Activated CD8-positive, alpha-beta memory T cell treated with anti-CD3 and anti-CD28 coated beads, Interleukin-2, amount 10 ng/mL, durations not matched to agents 7 days and 5 days (primary cell): Measurements from ENCODE around the gene ZFR2. TPM values are rescaled to one million over a fixed set of nuclear protein-coding genes. Genes with fewer than 3 reads are reported as not detected.

Source experiments
- ATAC-seq: fragments of 150-1000 bp; cut with Tn5 transposase; one replicate; pipeline ENCODE4 v1.10.0; 2021; ENCODE audit warnings: moderate library complexity
- CTCF ChIA-PET: fragments of 350-600 bp; sonication (Branson Sonifier 250); formaldehyde crosslinking; loops from one replicate; lab custom pipeline; 2021; ENCODE audit warnings: antibody characterized with exemption; lab: Charles Lee
- DNase-seq: peaks from one replicate; pipeline ENCODE4 v3.0.0-alpha.2; 2020
- H3K27ac Mint-ChIP-seq: one replicate; pipeline ENCODE4 v1.8.0; 2021; ENCODE audit warnings: mild to moderate bottlenecking, mixed read lengths
- H3K27me3 Mint-ChIP-seq: one replicate; pipeline ENCODE4 v1.8.0; 2021; ENCODE audit warnings: mixed read lengths
- H3K36me3 Mint-ChIP-seq: one replicate; pipeline ENCODE4 v1.8.0; 2021; ENCODE audit warnings: mild to moderate bottlenecking, mixed read lengths
- H3K4me1 Mint-ChIP-seq: one replicate; pipeline ENCODE4 v1.8.0; 2021; ENCODE audit warnings: mixed read lengths
- H3K4me3 Mint-ChIP-seq: one replicate; pipeline ENCODE4 v1.8.0; 2021; ENCODE audit warnings: mild to moderate bottlenecking, moderate library complexity, mixed read lengths
- H3K9me3 Mint-ChIP-seq: one replicate; pipeline ENCODE4 v1.8.0; 2022; ENCODE audit warnings: low read depth, mixed read lengths
- total RNA-seq, 2 experiments: library from RNA; stranded (reverse); gene quantifications; one replicate each; pipeline ENCODE4 v1.2.3, GENCODE V29; 2021

The ZFR2 gene
- total RNA-seq, 2 experiments from 2014 or later: 0.26 TPM

DNA sequence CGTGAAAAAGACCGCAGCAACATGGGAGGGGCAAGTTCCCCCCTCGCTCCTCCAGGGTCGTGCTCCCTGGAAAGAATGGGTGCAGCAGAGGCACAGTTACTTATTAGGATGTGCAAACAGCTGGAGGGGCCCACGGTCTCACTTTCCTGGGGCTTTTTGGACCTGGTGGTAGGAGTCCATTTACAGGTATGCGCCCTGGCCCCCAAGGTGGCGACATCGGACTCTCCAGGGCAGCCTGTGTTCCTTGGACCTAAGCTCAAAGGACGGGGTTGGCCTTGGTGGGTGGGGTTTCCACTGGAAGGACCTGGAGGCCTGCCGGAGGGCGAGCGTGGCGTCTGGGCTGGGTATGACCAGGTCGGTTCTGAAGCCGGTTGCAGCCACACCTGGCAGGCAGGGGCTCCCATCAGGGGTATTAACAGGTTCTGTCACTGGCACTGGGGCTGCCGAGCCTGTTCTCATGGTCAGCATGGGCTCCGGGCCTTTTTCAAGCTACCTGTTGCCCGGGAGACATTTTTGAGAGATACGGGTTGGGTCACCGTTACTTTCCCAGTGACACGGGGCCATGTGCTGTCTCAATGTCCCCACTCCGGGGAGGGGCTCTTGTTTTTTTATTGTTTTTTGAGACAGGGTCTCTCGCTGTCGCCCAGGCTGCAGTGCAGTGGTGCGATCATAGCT lies 5.9 kb downstream of the ZFR2 start:
- Mint-ChIP-seq H3K4me3 (no peak overlapping the region), H3K9me3 (no peaks in the 10 kb centered on the region), H3K27me3 (peaks cover 29% of the 10 kb centered on the region), H3K4me1 (no peaks in the 10 kb centered on the region), H3K36me3 (no peaks in the 10 kb centered on the region), H3K27ac (no peak overlapping the region)
- no peak for DNase-seq
- no peak for ATAC-seq
- CTCF ChIA-PET: no interaction called here

DNA sequence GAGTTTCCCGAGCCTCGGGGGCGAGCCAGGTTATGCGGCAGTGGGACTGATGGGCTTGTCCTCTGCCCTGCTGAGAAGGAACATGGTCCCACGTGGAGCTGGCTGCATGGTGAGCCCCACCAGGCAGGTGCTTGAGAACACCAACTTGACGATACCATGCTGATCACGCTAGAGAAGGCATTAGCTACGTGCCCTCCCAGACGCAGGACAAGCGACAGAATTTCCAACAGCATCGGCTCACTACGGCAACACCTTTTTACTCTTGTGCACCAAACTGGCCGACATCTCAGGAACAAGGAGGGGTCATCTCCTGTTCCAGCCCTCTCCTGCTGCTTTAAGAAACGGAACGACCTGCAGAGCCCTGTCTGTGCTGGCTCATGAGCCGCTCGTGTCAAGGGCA lies 8.3 kb downstream of the ZFR2 start:
- H3K4me1 Mint-ChIP-seq: no peaks in the 10 kb centered on the region
- H3K27ac Mint-ChIP-seq: no peak overlapping the region
- no peaks in the 10 kb centered on the region for H3K9me3 Mint-ChIP-seq
- CTCF ChIA-PET: interaction anchor here (1.0 kb wide), 1 partner anchor 11 kb away, joined by 4 read pairs; no protein-coding TSS in a partner anchor
- peaks cover 4% of the 10 kb centered on the region for H3K27me3 Mint-ChIP-seq
- no peak overlapping the region for H3K4me3 Mint-ChIP-seq
- DNase-seq (no peak), ATAC-seq (no peak)
- no peaks in the 10 kb centered on the region for H3K36me3 Mint-ChIP-seq

DNA sequence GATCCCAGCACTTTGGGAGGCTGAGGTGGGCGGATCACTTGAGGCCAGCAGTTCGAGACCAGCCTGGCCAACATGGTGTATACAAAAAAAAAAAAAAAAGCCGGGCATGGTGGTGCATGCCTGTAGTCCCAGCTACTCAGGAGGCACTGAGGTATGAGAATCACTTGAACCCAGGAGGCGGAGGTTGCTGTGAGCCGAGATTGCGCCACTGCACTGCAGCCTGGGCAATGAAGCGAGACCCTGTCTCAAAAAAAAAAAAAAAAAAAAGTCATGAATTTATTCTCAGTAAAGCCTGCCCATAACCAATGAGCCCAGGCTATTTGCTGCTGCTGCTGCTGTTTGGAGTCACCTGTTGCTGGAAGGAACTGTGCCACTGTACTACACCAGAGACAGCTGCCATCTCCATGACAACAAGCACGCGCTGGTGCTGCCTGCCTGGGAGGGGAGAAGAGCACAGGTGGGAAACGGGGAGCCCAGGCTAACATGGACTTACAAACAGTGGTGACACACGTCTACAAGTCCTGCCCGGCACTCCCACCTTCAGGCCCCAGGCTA lies 11.3 kb downstream of the ZFR2 start:
- H3K27me3 Mint-ChIP-seq: peaks cover 2% of the 10 kb centered on the region

DNA sequence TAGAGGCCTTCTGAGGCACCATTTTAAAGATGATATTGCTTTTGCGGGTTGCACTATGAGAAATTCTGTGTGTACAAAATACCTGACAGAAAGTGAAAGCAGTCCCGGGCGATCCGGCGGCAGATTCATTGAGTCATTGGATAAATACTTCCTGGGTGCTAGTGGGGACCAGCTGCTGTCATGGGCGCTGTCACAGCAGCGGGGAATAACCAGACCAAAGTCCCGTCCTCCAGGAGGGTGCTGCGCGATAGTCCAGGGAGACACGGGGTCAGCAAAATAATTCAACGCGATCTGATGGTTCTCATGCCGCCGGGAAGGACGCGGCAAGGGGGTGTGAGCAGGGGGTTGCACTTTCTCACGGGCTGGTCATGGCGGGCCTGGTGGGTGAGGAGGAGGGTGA lies 13.5 kb downstream of the ZFR2 start:
- CTCF ChIA-PET: interaction anchor here (0.8 kb wide), 1 partner anchor 33 kb away, joined by 3 read pairs; no protein-coding TSS in a partner anchor
- H3K4me1 Mint-ChIP-seq: no peaks in the 10 kb centered on the region

More for the DNA sequence above, 11.3 kb downstream of the ZFR2 start:
- Mint-ChIP-seq H3K4me3 (no peak overlapping the region), H3K9me3 (no peaks in the 10 kb centered on the region), H3K36me3 (no peaks in the 10 kb centered on the region), H3K4me1 (no peaks in the 10 kb centered on the region), H3K27ac (no peak overlapping the region)
- CTCF ChIA-PET: interaction anchor here (0.6 to 1.1 kb wide), 2 partner anchors 132 to 165 kb away, joined by 3 to 4 read pairs; no protein-coding TSS in a partner anchor
- DNase-seq (no peak), ATAC-seq (no peak)

DNA sequence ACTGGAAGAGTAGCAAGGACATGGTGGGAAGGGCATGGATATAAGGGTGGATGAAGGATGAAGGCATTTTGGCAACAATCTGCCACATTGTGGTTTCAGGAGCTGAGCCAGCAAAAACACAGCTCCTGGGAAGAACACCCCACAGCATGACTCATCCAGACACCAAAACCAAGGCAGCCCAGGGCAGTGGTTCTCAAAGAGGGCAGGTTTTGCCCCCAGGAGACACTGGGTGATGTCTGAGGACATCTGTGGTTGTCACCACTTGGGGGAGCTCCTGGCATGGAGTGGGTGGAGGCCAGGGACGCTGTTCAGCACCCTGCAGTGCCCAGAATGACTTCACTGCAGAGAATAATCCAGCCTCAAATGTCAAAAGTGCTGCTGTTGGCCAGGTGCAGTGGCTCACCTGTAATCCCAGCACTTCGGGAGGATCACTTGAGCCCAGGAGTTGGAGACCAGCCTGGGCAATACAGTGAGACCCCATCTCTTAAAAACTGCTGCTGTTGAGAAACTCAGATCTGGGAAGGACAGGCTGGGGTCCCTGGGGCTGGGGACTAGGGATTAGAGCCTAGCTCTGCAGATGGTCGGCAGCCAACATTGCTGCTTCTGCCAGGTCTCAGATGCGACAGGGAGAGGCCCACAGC lies 16.1 kb downstream of the ZFR2 start:
- DNase-seq (peak; percentile 51), ATAC-seq (peak; percentile 23)
- Mint-ChIP-seq H3K4me3 (no peak overlapping the region), H3K9me3 (peaks cover 8% of the 10 kb centered on the region), H3K36me3 (no peaks in the 10 kb centered on the region), H3K27ac (no peak overlapping the region), H3K4me1 (no peaks in the 10 kb centered on the region), H3K27me3 (no peaks in the 10 kb centered on the region)
- CTCF ChIA-PET: interaction anchor here (1.5 kb wide), 1 partner anchor 118 kb away, joined by 4 read pairs; the partner anchor contains the start of gene DAPK3

More for the DNA sequence above, 13.5 kb downstream of the ZFR2 start:
- ATAC-seq (no peak), DNase-seq (no peak)
- H3K4me3 Mint-ChIP-seq: no peak overlapping the region
- H3K36me3 Mint-ChIP-seq: no peaks in the 10 kb centered on the region
- H3K27ac Mint-ChIP-seq: no peak overlapping the region
- peaks cover 8% of the 10 kb centered on the region for H3K9me3 Mint-ChIP-seq
- no peaks in the 10 kb centered on the region for H3K27me3 Mint-ChIP-seq

DNA sequence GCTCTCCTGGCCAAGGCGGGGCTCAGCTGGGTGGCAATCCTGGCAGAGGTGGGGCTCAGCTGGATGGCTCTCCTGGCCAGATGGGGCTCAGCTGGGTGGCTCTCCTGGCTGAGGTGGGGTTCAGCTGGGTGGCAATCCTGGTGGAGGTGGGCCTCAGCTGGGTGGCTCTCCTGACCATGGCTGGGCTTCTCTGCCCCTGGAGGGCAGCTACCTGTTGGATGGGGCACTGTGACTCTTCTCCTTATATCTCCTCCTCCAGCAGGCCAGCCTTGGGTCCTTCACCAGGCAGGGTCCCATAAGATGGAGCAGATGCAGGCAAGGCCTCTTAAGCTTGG lies 16.7 kb downstream of the ZFR2 start:
- Mint-ChIP-seq H3K4me1 (no peaks in the 10 kb centered on the region), H3K36me3 (no peaks in the 10 kb centered on the region), H3K4me3 (no peak overlapping the region), H3K27me3 (no peaks in the 10 kb centered on the region), H3K27ac (no peak overlapping the region), H3K9me3 (peaks cover 8% of the 10 kb centered on the region)
- CTCF ChIA-PET: interaction anchor here (1.5 kb wide), 1 partner anchor 119 kb away, joined by 4 read pairs; the partner anchor contains the start of gene DAPK3
- DNase-seq (no peak), ATAC-seq (no peak)

DNA sequence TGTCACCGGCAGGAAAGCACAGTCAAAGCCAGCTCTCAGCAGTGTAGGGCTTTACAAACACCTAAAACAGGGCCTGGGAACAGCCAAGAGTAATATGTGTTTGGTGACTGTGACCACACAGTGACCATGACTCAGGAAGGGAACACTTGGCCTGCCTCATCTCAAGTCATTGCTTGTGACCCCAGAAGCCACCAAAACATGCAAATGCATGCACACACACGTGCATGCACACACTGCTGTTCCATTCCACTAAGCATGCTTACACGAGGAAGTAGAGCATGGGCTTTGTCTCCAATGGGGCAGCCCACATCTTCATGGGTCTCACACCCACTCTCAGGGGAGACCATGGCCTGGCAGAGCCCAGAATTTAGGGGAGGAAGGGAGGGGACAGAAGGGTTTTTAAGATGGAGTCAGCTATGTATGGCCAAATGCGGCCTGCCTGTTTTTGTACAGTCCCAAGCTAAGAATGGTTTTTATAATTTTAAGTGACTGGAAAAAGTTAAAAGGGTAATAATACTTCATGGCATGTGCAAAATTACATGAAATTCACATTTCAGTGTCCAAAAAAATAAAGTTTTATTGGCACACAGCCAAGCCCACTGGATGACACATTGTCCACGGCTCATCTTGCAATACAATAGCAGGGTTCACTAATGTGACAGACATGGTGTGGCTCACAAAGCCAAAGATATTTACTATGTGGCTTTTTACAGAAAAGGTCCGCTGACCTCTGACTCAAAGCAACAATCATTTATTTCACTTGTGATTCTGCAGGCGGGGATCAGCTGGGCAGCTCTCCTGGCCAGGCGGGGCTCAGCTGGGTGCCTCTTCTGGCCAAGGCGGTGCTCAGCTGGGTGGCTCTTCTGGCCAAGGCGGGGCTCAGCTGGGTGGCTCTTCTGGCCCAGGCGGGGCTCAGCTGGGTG lies 17.3 kb downstream of the ZFR2 start:
- Mint-ChIP-seq H3K27me3 (no peaks in the 10 kb centered on the region), H3K36me3 (no peaks in the 10 kb centered on the region), H3K9me3 (peaks cover 8% of the 10 kb centered on the region), H3K27ac (no peak overlapping the region), H3K4me3 (no peak overlapping the region), H3K4me1 (no peaks in the 10 kb centered on the region)
- CTCF ChIA-PET: interaction anchor here (1.5 kb wide), 1 partner anchor 119 kb away, joined by 4 read pairs; the partner anchor contains the start of gene DAPK3
- ATAC-seq (no peak), DNase-seq (no peak)

DNA sequence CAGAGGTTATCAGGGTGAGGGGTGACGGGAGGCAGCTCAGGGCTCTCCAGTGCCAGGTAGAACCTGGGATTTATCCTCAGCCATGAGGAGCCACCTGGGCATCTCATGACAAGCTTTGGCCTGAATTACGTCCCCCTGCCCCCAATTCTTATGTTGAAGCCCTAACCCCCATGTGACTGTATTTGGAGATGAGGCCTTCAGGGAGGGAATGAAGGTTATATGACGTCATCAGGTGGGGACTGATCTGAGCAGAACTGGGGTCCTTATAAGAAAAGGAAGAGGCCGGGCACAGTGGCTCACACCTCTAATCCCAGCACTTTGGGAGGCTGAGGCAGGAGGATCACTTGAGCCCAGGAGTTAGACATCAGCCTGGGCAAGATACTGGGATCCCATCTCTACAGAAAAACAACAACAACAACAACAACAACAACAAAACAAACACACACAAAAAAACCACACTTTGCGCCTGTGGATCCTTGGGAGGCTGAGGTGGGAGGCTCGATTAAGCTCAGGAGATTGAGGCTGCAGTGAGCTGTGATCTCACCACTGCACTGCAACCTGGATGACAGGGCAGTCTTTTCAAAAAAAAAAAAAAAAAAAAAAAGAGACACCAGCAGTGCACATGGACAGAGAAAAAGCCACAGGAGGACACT lies 18.4 kb downstream of the ZFR2 start:
- H3K36me3 Mint-ChIP-seq: no peaks in the 10 kb centered on the region
- no peak overlapping the region for H3K27ac Mint-ChIP-seq
- no peak overlapping the region for H3K4me3 Mint-ChIP-seq
- peaks cover 8% of the 10 kb centered on the region for H3K9me3 Mint-ChIP-seq
- H3K4me1 Mint-ChIP-seq: no peaks in the 10 kb centered on the region
- CTCF ChIA-PET: no interaction called here
- no peak for ATAC-seq
- no peak for DNase-seq
- H3K27me3 Mint-ChIP-seq: no peaks in the 10 kb centered on the region

DNA sequence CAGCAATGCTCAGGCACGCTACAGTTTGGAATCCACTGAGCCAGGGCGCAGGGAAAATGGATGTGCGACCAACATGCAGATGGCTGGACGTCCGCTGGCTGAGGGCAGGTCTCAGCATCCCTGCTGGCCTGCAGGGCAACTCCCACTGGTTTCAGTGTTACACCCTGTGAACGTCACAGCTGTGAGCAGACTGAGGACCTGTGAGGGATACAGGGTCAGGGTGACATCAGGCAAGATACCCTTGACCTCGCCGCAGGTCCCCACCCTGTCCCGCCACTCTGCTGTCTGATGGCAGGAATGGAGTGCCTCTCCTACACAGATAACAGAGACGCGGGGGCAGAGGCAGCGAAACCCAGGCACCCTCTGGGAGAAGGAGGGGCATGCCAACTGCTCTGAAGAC lies 19.1 kb downstream of the ZFR2 start:
- Mint-ChIP-seq H3K36me3 (no peaks in the 10 kb centered on the region), H3K4me3 (no peak overlapping the region), H3K27me3 (no peaks in the 10 kb centered on the region), H3K4me1 (no peaks in the 10 kb centered on the region), H3K27ac (no peak overlapping the region), H3K9me3 (peaks cover 8% of the 10 kb centered on the region)
- DNase-seq (no peak), ATAC-seq (no peak)
- CTCF ChIA-PET: interaction anchor here (1.1 to 2.3 kb wide), 11 partner anchors 10 to 150 kb away, joined by 3 to 12 read pairs (median 4); partner anchors contain the start of genes APBA3, MRPL54 and PIP5K1C

DNA sequence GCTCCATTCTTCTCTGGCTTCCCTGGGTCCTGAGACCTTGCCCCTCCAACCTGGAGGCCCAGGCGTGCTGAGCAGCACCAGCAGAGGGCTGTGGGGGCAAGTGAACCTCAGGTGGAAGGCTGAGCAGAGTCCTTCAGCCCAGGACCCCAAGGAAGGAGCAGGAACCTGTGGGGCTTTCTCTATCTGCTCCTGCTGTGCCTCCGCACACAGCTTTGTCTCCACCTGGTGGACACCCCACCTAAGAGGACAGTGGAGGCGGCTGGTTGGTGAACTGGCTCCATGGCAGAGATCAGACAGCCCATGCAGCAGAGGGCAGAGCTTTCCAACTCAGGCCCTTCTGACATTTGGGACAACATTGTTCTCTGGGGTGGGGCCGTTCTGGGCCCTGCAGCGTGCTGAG lies 19.7 kb downstream of the ZFR2 start:
- Mint-ChIP-seq H3K27me3 (no peaks in the 10 kb centered on the region), H3K4me3 (no peak overlapping the region), H3K36me3 (no peaks in the 10 kb centered on the region), H3K4me1 (no peaks in the 10 kb centered on the region), H3K27ac (no peak overlapping the region), H3K9me3 (peaks cover 8% of the 10 kb centered on the region)
- peak; percentile 67 for DNase-seq
- CTCF ChIA-PET: interaction anchor here (0.7 to 2.3 kb wide), 15 partner anchors 10 to 178 kb away, joined by 3 to 12 read pairs (median 4); partner anchors contain the start of genes APBA3, MRPL54 and PIP5K1C
- ATAC-seq: peak; percentile 76

DNA sequence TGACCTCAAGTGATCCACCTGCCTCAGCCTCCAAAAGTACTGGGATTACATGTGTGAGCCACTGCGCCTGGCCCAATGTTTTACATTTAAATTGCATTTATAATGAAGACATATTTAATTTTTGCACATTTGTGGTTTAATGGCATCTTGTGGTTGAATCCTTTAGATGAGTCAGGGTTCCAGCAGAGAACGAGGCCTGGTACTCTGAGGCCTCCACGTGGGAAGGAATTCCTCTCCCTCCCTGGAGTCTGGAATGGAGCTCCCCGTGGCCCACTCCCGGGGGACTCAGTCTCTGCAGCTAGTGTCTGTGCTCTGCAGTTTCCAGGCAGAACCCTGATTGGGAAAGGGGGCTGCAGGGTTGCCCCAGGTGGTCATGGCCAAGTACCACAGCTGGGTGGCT lies 24.2 kb downstream of the ZFR2 start:
- ATAC-seq (no peak), DNase-seq (no peak)
- Mint-ChIP-seq H3K36me3 (no peaks in the 10 kb centered on the region), H3K4me3 (no peak overlapping the region), H3K9me3 (no peaks in the 10 kb centered on the region), H3K4me1 (no peaks in the 10 kb centered on the region), H3K27ac (no peak overlapping the region), H3K27me3 (no peaks in the 10 kb centered on the region)
- CTCF ChIA-PET: no interaction called here

DNA sequence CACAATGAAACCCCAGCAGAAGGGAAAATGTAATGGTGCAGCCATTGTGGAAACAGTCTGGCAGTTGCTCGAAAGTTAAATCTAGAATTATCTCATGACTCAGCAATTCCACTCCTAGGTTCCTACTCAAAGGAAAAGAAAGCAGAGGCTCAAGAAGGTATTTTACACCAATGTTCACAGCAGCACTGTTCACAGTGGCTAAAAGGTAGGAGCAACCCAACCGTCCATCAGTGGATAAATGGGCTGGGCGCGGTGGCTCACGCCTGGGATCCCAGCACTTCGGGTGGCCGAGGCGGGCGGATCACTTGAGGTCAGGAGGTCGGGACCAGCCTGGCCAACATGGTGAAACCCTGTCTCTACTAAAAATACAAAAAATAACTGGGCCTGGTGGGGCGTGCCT lies 25.9 kb downstream of the ZFR2 start:
- peaks cover 2% of the 10 kb centered on the region for H3K9me3 Mint-ChIP-seq
- CTCF ChIA-PET: no interaction called here
- no peaks in the 10 kb centered on the region for H3K27me3 Mint-ChIP-seq
- H3K27ac Mint-ChIP-seq: no peak overlapping the region
- no peaks in the 10 kb centered on the region for H3K36me3 Mint-ChIP-seq
- H3K4me1 Mint-ChIP-seq: no peaks in the 10 kb centered on the region
- H3K4me3 Mint-ChIP-seq: no peak overlapping the region
- ATAC-seq: no peak
- no peak for DNase-seq
